B cell (primary cell): ENCODE results near the gene FRMD8. TPM values are rescaled to one million over a fixed set of nuclear protein-coding genes. Genes with fewer than 3 reads are reported as not detected.
A peak's percentile ranks its signal among the peaks of the same experiment; 100 is the strongest.

Experiments
- ATAC-seq: fragments of 200-7000 bp; cut with Tn5 transposase; one replicate; pipeline ENCODE4 v1.10.0; 2021; ENCODE audit warnings: low read depth, mild to moderate bottlenecking, moderate number of reproducible peaks, moderate library complexity
- CTCF ChIA-PET: fragments of 350-600 bp; sonication (Branson Sonifier 250); formaldehyde crosslinking; loops from one replicate; lab custom pipeline; 2021; ENCODE audit warnings: antibody characterized with exemption, inconsistent platforms; lab: Charles Lee
- POLR2A ChIA-PET: fragments of 350-600 bp; sonication (Branson Sonifier 250); formaldehyde crosslinking; loops from one replicate; lab custom pipeline; 2021; ENCODE audit warnings: antibody characterized with exemption; lab: Charles Lee
- DNase-seq: peaks from one replicate; pipeline ENCODE4 v3.0.0; 2013
- H2AFZ ChIP-seq: 2 replicates; pipeline ENCODE4 v1.6.1; 2012; ENCODE audit warnings: mild to moderate bottlenecking, low read depth, low read length; ENCODE audit not compliant: insufficient read depth, poor library complexity, severe bottlenecking
- H3K27ac ChIP-seq, 2 donors: 1 replicate in 1 of 2; 2 replicates in 1 of 2; pipeline ENCODE4 v1.5.1; 2012 to 2013; ENCODE audit warnings: low read length in 2 of 2, mild to moderate bottlenecking in 2 of 2, moderate library complexity in 1 of 2
- H3K27me3 ChIP-seq, 4 experiments: fragments of 200-600 bp in 1 of 4; sonication (generic) in 1 of 4; replicated peaks in 1 of 4; 1 replicate in 2 of 4; 2 replicates in 2 of 4; pipeline versions ENCODE4 v1.6.1 to v1.7.0; 2013 to 2016; ENCODE audit warnings: low read length in 3 of 4, mild to moderate bottlenecking in 2 of 4, mixed read lengths in 1 of 4, moderate library complexity in 1 of 4; ENCODE audit not compliant: insufficient read depth in 4 of 4, control insufficient read depth in 3 of 4; ENCODE audit errors: control extremely low read depth in 1 of 4
- H3K36me3 ChIP-seq, 2 experiments: replicated peaks in 1 of 2; 1 replicate in 1 of 2; 2 replicates in 1 of 2; pipeline versions ENCODE4 v1.6.1 to v1.7.1; 2013; ENCODE audit warnings: low read length in 1 of 2; ENCODE audit not compliant: insufficient read depth in 2 of 2, control insufficient read depth in 1 of 2; ENCODE audit errors: control extremely low read depth in 1 of 2, extremely low read depth in 1 of 2
- H3K4me1 ChIP-seq, 2 donors: fragments of 200-600 bp in 1 of 2; sonication (generic) in 1 of 2; 1 replicate in 1 of 2; 2 replicates in 1 of 2; pipeline versions ENCODE4 v1.5.1 to v1.6.1; 2013 to 2017; ENCODE audit warnings: low read length in 2 of 2; ENCODE audit not compliant: control insufficient read depth in 2 of 2, insufficient read depth in 2 of 2
- H3K4me2 ChIP-seq: replicated peaks from 2 replicates; pipeline ENCODE3; 2012; ENCODE audit warnings: mild to moderate bottlenecking, low read depth, low read length; ENCODE audit not compliant: poor library complexity, severe bottlenecking
- H3K4me3 ChIP-seq, 5 experiments: fragments of 200-600 bp in 1 of 5; sonication (generic) in 1 of 5; 1 replicate in 3 of 5; 2 replicates in 2 of 5; pipeline versions ENCODE4 v1.5.1 to v1.7.0; 2011 to 2016; ENCODE audit warnings: low read length in 4 of 5, mild to moderate bottlenecking in 4 of 5, low read depth in 2 of 5, control low read depth in 1 of 5, moderate library complexity in 1 of 5; ENCODE audit not compliant: insufficient read depth in 1 of 5; ENCODE audit errors: control extremely low read depth in 1 of 5, extremely low read depth in 1 of 5
- H3K79me2 ChIP-seq: fragments of 200-600 bp; sonication (generic); one replicate; pipeline ENCODE4 v1.6.0; 2016; ENCODE audit warnings: low read length; ENCODE audit not compliant: control insufficient read depth, insufficient read depth
- H3K9ac ChIP-seq: fragments of 200-600 bp; sonication (generic); 2 replicates; pipeline ENCODE4 v1.6.1; 2017; ENCODE audit warnings: mild to moderate bottlenecking, low read length, moderate library complexity
- H3K9me3 ChIP-seq, 3 donors: one replicate each; pipeline versions ENCODE4 v1.6.1 to v1.7.1; 2013; ENCODE audit warnings: low read length in 2 of 3; ENCODE audit not compliant: control insufficient read depth in 2 of 3, insufficient read depth in 1 of 3; ENCODE audit errors: control extremely low read depth in 1 of 3
- H4K20me1 ChIP-seq: 2 replicates; pipeline ENCODE4 v1.6.0; 2012; ENCODE audit warnings: mild to moderate bottlenecking, low read length; ENCODE audit not compliant: insufficient read depth, control insufficient read depth, poor library complexity, severe bottlenecking
- H3K27ac Mint-ChIP-seq: one replicate; pipeline ENCODE4 v1.8.0; 2021; ENCODE audit warnings: mixed read lengths
- H3K27me3 Mint-ChIP-seq: one replicate; pipeline ENCODE4 v1.8.0; 2021; ENCODE audit warnings: mixed read lengths
- H3K4me1 Mint-ChIP-seq: one replicate; pipeline ENCODE4 v1.8.0; 2021; ENCODE audit warnings: mixed read lengths
- H3K4me3 Mint-ChIP-seq: one replicate; pipeline ENCODE4 v1.8.0; 2021; ENCODE audit warnings: mixed read lengths
- H3K9me3 Mint-ChIP-seq: one replicate; pipeline ENCODE4 v1.8.0; 2022; ENCODE audit warnings: mixed read lengths; ENCODE audit not compliant: insufficient read depth
- EZH2 ChIP-seq: IDR thresholded peaks from 2 replicates; pipeline ENCODE4 v1.6.1; 2012; ENCODE audit warnings: borderline replicate concordance, low read depth, mild to moderate bottlenecking, moderate library complexity, low read length; ENCODE audit not compliant: insufficient read depth, poor library complexity, severe bottlenecking
- WGBS: methylation state at CpG from one replicate; pipeline ENCODE4 v1.1.5; 2013; ENCODE audit warnings: missing lambda C conversion rate; ENCODE audit not compliant: insufficient coverage; 5-methylcytosine and 5-hydroxymethylcytosine counted together
- intact Hi-C: fragments of 100-400 bp; cut with micrococcal nuclease; formaldehyde crosslinking; loops from one replicate; pipeline ENCODE4 v1.10.0; 2022
- polyA plus RNA-seq: library from polyadenylated mRNA; depleted of rRNA; stranded (reverse); fragments of >200 nt; gene quantifications from 2 replicates; pipeline ENCODE4 v1.2.3, GENCODE V29; 2012
- total RNA-seq, 2 donors: library from RNA; stranded (reverse); fragments of 120-200 nt in 1 of 2; gene quantifications; 1 replicate in 1 of 2; 2 replicates in 1 of 2; pipeline versions ENCODE4 v1.2.3 to v1.2.4, GENCODE V29; 2013 to 2022
- TF ChIP-seq, protein P1 (sequence below): fragments of 200-600 bp; IDR thresholded peaks from one replicate; pipeline ENCODE4 v1.8.0; 2022; ENCODE audit warnings: antibody characterized with exemption, mild to moderate bottlenecking

Gene FRMD8
- total and polyA plus RNA-seq, 2 donors (not counting 1 experiment from before 2014, with no cell fraction given) = 44.3 to 73.6 TPM

DNA sequence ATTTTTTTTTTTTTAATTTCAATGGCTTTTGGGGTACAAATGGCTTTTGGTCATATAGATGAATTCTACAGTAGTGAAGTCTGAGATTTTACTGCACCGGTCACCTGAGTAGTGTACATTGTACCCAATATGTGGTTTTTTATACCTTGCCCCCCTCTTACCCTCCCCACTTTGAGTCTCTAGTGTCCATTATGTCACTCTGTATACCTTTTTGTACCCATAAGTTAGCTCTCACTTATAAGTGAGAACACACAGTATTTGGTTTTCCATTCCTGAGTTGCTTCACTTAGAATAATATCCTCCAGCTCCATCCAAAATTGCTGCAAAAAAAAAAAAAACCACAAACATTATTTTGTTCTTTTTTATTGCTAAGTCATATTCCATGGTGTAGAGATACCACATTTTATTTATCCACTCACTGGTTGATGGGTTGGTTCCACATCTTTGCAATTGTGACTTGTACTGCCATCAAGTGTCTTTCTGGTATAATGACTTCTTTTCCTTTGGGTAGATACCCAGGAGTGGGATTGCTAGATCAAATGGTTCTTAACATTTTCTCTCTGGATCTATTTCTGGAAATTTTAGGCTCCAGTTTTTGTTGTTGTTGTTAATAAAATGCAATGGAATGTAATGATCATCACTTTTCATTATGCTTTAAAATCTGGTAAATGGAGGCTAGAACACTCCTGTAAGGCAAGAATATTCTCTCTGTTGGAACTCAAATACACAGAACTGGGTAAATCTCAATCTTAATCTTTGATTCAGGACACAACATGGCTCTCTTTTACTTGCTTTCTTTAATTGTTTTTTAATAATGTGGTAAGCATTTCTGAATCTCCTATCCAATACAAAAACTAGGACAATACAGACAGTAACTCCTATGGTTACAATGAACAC lies 46.5 kb downstream of the FRMD8 start:
- ATAC-seq (peak; percentile 20), DNase-seq (peak; percentile 75)
- peak overlapping the region; percentile 32 for H3K4me3 Mint-ChIP-seq
- H3K9me3 Mint-ChIP-seq = no peaks in the 10 kb centered on the region
- POLR2A ChIA-PET = interaction anchor here (0.6 to 1.8 kb wide), 14 partner anchors 8 to 139 kb away, joined by 3 to 11 read pairs (median 4); partner anchors contain the start of genes FAM89B, MALAT1 and NEAT1
- H3K27ac Mint-ChIP-seq = peak overlapping the region; percentile 47
- CTCF ChIA-PET = interaction anchor here (0.7 to 1.5 kb wide), 20 partner anchors 8 to 117 kb away, joined by 3 to 54 read pairs (median 6); partner anchors contain the start of genes MALAT1 and NEAT1
- Histone ChIP-seq H3K4me3 (no peak overlapping the region), H3K4me1 (peaks cover 48 to 53% of the 10 kb centered on the region in 2 donors), H2AFZ (no peak overlapping the region), H3K4me2 (no peak overlapping the region), H3K9me3 (no peaks in the 10 kb centered on the region), H4K20me1 (no peaks in the 10 kb centered on the region), H3K27me3 (no peaks in the 10 kb centered on the region), H3K27ac (no peak overlapping the region), H3K36me3 (peaks cover 3 to 19% of the 10 kb centered on the region in 2 experiments), H3K79me2 (peaks cover 54% of the 10 kb centered on the region), H3K9ac (no peak overlapping the region)
- H3K4me1 Mint-ChIP-seq = peaks cover 61% of the 10 kb centered on the region
- WGBS = no CpG with 5 or more reads among the region's 1 CpG
- intact Hi-C loops = loop anchor here (1.0 kb wide), 3 partner anchors 17 to 67 kb away; partner anchors contain the start of gene SLC25A45
- H3K27me3 Mint-ChIP-seq = no peaks in the 10 kb centered on the region
- TF ChIP-seq, protein P1, sequence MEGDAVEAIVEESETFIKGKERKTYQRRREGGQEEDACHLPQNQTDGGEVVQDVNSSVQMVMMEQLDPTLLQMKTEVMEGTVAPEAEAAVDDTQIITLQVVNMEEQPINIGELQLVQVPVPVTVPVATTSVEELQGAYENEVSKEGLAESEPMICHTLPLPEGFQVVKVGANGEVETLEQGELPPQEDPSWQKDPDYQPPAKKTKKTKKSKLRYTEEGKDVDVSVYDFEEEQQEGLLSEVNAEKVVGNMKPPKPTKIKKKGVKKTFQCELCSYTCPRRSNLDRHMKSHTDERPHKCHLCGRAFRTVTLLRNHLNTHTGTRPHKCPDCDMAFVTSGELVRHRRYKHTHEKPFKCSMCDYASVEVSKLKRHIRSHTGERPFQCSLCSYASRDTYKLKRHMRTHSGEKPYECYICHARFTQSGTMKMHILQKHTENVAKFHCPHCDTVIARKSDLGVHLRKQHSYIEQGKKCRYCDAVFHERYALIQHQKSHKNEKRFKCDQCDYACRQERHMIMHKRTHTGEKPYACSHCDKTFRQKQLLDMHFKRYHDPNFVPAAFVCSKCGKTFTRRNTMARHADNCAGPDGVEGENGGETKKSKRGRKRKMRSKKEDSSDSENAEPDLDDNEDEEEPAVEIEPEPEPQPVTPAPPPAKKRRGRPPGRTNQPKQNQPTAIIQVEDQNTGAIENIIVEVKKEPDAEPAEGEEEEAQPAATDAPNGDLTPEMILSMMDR = peak; percentile 62
- no peak for TF ChIP-seq EZH2
